NT2/D1 (cell line): ENCODE results near the gene E2F6.

Experiments
- SUZ12 ChIP-seq: IDR thresholded peaks from 2 replicates; pipeline ENCODE4 v1.6.1; 2011; ENCODE audit not compliant: insufficient read length, insufficient read depth; ENCODE audit errors: extremely low read depth
- YY1 ChIP-seq: IDR thresholded peaks from 2 replicates; pipeline ENCODE4 v1.6.1; 2011; ENCODE audit not compliant: insufficient read length, insufficient read depth
- ZNF274 ChIP-seq: IDR thresholded peaks from 2 replicates; pipeline ENCODE4 v1.6.1; 2011; ENCODE audit warnings: mild to moderate bottlenecking, low read depth, low read length

DNA sequence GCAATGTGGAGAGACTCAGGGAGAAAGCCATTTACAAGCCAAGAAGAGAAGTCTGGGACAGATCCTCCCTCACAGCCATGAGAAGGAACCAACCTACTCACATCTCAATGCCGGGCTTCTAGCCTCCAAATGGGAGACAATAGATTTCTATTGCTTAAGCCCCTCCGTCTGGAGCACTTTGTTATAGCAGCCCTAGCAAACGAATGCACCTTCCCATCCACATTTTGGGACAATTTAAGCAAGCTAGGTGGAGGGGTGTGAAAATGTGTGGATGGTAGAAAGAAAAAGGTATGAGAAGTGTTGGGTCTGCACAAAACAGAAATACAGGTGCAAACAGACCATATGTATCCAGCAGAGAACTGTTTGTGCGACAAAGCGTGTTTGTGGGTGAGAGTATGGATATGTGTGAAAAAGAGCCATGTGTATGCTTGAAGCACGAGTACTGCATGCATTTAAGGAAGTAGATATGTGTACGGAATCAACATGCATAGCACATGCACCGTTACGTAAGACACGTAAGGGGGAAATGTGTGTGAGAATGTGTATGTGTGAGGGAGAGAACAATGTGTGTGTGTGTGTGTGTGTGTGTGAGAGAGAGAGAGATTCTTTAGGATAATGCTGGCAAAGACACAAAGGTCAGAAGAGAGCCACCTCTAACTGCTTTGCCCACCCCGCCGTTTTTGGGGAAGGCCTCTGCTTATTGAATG lies 13.1 kb upstream of the E2F6 start:
- TF ChIP-seq YY1 (no peak), ZNF274 (no peak), SUZ12 (no peak)
